DND-41 (cell line): Measurements from ENCODE around the gene SLX4IP.

Experiments
- EZH2 ChIP-seq: IDR thresholded peaks from 3 replicates; pipeline ENCODE4 v1.6.1; 2012; ENCODE audit warnings: borderline replicate concordance, low read depth, mild to moderate bottlenecking, moderate library complexity, low read length, inconsistent platforms; ENCODE audit not compliant: severe bottlenecking
- TF ChIP-seq, protein P1 (sequence below): IDR thresholded peaks from 2 replicates; pipeline ENCODE4 v1.5.1; 2012; ENCODE audit warnings: borderline replicate concordance, low read length, moderate library complexity, mild to moderate bottlenecking; ENCODE audit not compliant: poor library complexity, severe bottlenecking; ENCODE audit errors: extremely low read depth

DNA sequence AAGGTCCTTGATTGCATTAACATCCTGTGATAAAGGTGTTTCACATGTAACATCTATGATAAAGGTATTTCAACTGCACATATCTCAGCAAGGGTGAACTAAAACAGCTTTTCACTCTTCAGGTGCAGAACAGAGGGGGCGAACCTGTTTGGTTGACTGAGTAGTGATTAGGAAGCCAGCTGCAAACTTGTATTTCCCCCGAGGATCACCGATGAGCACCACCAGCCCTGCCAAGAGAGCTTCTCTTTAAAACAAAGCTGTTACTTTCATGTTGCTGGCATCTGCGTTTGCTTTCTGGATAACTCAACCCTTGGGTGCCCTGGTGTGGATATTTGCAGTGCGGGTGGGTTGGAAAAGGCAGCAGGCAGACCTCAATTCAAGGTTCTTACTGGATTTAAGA, 199.1 kb downstream of the SLX4IP start:
- TF ChIP-seq, protein P1, sequence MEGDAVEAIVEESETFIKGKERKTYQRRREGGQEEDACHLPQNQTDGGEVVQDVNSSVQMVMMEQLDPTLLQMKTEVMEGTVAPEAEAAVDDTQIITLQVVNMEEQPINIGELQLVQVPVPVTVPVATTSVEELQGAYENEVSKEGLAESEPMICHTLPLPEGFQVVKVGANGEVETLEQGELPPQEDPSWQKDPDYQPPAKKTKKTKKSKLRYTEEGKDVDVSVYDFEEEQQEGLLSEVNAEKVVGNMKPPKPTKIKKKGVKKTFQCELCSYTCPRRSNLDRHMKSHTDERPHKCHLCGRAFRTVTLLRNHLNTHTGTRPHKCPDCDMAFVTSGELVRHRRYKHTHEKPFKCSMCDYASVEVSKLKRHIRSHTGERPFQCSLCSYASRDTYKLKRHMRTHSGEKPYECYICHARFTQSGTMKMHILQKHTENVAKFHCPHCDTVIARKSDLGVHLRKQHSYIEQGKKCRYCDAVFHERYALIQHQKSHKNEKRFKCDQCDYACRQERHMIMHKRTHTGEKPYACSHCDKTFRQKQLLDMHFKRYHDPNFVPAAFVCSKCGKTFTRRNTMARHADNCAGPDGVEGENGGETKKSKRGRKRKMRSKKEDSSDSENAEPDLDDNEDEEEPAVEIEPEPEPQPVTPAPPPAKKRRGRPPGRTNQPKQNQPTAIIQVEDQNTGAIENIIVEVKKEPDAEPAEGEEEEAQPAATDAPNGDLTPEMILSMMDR, result no peak
- TF ChIP-seq EZH2, result no peak
